K562 treated with DMSO at 1 percent for 4 hours (cell line): Measurements from ENCODE around the gene MYO15A. TPM values are rescaled to one million over a fixed set of nuclear protein-coding genes. Genes with fewer than 3 reads are reported as not detected.

Source experiments
- total RNA-seq: library from RNA; unstranded; fragments of 300-600 nt; gene quantifications from 2 replicates; pipeline ENCODE4 v1.2.3, GENCODE V29; 2022; ENCODE audit not compliant: insufficient read depth

The MYO15A gene
- total RNA-seq, result not detected in 2 replicates

GRCh38 chr17:18108401-18109312, at the start of gene MYO15A:
TSS of gene MYO15A (plus strand) at chr17:18108756. CDS start at chr17:18118801, 10,045 bp downstream.

DNA sequence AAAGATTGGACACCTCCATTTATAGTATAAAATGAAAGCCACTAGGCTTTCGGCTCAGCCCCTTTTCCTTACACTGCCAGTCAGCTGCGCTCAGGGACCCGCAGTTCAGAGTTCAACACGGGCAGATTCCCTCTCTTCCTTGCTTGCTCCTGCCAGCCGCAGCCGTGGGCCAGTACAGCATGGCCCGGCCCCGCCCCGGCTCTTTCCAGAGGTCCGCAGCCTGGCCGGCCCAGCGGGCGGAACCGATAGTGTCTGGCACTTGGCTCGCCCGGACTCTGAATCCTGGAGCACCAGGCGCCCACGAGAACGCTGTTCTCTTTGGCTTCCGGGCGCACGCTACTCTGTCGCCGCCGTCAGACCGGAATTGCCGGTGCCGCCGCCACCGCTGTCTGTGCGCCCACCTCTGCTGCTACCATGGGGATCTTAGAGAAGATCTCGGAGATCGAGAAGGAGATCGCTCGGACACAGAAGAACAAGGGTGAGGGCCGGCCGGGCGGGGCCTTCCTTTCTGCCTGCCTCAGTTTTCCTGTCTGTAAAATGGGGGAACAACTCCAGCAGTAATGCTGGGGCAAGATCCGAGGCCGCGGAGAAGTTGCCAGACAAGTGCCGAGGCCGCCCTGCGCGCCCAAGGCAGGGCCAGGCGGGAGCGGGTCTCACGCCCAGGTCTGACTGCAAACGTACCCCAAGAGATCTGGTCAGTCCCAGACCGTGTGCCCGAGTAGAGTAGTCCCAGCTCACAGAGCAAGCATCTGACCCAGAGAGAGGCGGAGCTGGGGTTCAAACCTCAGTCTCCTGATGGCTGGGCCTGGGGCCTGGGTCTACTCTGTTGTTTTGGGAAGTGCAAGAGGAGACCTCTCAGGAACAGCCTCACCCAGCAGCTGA, 20.7 kb upstream of the MYO15A start, which contains the start of gene DRG2:
TSS of gene DRG2 (plus strand) at position 339 of the 882 bp plus-strand sequence. CDS start at position 415, 76 bp downstream.

DNA sequence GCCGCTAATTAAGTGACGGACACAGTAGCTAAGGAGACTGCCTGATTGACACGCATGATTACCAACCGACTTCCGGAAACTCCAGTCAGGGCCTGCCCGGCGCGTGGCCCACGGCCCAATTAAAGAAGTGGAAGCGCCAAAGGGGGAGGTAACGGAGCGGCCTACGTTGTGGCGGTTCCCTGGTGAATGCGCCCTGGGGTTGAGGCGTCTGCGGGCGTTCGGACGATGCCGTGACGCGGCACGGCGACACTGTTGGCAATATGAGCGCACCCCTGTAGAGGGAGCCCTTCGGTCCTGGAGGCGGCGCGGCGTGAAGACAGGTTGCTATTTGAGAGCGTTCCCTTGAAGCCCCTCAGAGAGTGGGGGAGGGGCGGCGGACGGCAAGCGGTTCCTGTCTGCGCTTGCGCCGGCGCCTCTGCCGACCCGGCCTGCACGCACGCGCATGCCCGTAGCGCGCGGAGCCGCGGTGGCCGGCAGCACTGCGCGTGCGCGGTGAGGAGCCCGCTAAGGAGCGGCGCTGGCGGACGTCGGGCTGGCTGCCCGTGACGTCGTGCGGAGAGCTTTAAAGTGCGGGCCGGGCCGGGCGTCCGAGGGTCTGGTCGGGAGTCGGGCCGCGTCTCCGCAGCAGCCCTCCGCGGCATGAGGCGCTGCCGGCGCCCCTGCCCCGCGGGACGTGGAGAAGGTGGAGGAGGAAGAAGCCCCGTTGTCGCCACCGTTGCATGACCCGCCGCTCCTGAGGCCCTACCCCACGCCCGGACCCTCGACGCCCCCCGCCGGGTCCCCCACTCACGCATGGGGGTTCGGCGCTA, 75.0 kb downstream of the MYO15A start, which contains the start of gene ALKBH5:
TSS of gene ALKBH5 (plus strand) at position 495 of the 809 bp plus-strand sequence. CDS start 416 bp downstream, outside the sequence.

GRCh38 chr17:18225121-18225641, 116.6 kb downstream of the MYO15A start, which contains the start of gene LLGL1:
TSS of gene LLGL1 (plus strand) at chr17:18225635. CDS start at chr17:18225683, 48 bp downstream.

Other genes starting within 250 kb of the MYO15A start
- gene TOM1L2, start 136.4 kb upstream of the MYO15A start, total RNA-seq, result 10.3 TPM in 2 replicates
- 0.64 and 0.84 TPM in 2 replicates for gene DRC3, start 135.9 kb upstream of the MYO15A start, total RNA-seq
- 15.9 and 19.8 TPM in 2 replicates for gene ATPAF2, start 69.6 kb upstream of the MYO15A start, total RNA-seq
- gene GID4, start 69.3 kb upstream of the MYO15A start, total RNA-seq, result 3.9 and 6.8 TPM in 2 replicates
- 20.4 and 25.8 TPM in 2 replicates for gene DRG2, start 20.8 kb upstream of the MYO15A start, total RNA-seq
- gene ALKBH5, start 75.1 kb downstream of the MYO15A start, total RNA-seq, result 43.9 and 56.3 TPM in 2 replicates
- 14.3 and 15.4 TPM in 2 replicates for gene LLGL1, start 116.9 kb downstream of the MYO15A start, total RNA-seq
- gene FLII, start 150.0 kb downstream of the MYO15A start, total RNA-seq, result 114 and 132 TPM in 2 replicates
- gene MIEF2, start 151.9 kb downstream of the MYO15A start, total RNA-seq, result 3.5 and 5.8 TPM in 2 replicates
- 19.3 and 22.3 TPM in 2 replicates for gene TOP3A, start 206.2 kb downstream of the MYO15A start, total RNA-seq
- 12.9 and 13.6 TPM in 2 replicates for gene SMCR8, start 206.5 kb downstream of the MYO15A start, total RNA-seq